ENCODE data around the gene CCT8. TPM values are rescaled to one million over a fixed set of nuclear protein-coding genes. Genes with fewer than 3 reads are reported as not detected.
A peak's percentile ranks its signal among the peaks of the same experiment; 100 is the strongest.

The CCT8 gene
- total and polyA plus RNA-seq, 10 of the 15 experiments (the other 5 are each of a cell fraction or from before 2014, with no cell fraction given) = 321 to 696 (median 471) TPM

DNA sequence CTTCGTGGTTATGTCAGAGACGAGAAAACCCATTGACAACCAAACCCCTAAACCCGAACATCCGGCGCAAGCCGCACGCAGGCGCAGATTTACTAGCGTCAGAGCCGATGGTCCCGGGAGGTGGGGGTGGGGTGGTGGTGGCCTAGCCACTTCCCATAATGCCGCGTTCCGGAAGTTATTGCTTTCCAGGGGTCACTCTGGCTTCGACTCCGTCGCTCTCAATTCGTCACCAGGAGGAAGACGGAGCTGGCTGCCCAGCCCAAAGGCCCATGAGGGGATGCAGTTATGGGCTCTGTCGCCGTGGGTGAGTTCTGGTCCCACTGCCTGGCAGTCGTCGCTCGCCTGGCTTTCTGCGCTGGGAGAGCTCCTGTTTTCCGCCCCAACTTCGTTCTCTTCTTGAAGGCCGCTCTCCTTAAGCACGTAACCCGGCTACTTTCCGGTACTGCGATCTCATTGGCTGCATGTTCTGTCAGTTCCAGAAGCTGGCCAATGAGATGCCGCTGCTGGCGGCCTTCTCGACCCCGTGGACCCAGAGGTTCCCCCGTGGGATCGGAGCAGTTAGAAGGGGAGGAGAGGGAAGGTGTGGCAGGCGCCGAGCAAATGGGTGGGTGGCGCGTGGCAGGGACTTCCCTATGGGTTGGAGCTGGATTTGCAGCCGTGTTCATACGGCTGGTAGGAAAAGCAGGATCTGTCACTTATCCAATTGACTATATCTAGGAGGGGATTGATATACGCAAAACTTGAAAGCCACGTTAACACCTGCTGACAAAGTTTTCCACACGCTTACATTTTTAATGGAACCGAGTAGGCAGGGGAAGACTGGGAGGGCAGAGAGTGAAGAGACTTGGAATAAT, 48.7 kb downstream of the CCT8 start, which contains the start of gene USP16 (continued):
- TF ChIP-seq PRDM15 (CRISPR knock-in tag; IDR thresholded peaks at IDR 0.05) (no peak), NR2C2 (IDR thresholded peaks at IDR 0.05; ENCODE audit: borderline replicate concordance, control insufficient read depth, insufficient read length, low read depth) (peak; percentile 55), TCF12 (IDR thresholded peaks at IDR 0.05; ENCODE audit: low read depth, low read length) (no peak), SP1 (IDR thresholded peaks at IDR 0.05; ENCODE audit: low read depth, low read length) (peak; percentile 95), MEF2A (IDR thresholded peaks at IDR 0.05; ENCODE audit: insufficient read depth, low read depth, low read length) (0 out of 2 replicates have a peak, but pooled peaks have one; percentile 19), NR2C1 (IDR thresholded peaks at IDR 0.05) (peak; percentile 97), TAF1 (IDR thresholded peaks at IDR 0.05; ENCODE audit: borderline replicate concordance, low read depth, low read length) (peak; percentile 67), TBL1XR1 (IDR thresholded peaks at IDR 0.05; ENCODE audit: low read depth, low read length) (peak; percentile 74; the same call in 1 of the 2 replicates), ZBED1 (IDR thresholded peaks at IDR 0.05; ENCODE audit: borderline replicate concordance) (no peak), CHD1 (IDR thresholded peaks at IDR 0.05; ENCODE audit: low read depth, low read length) (no peak), EED (IDR thresholded peaks at IDR 0.05; ENCODE audit: low read depth) (no peak), ATF7 (IDR thresholded peaks at IDR 0.05; ENCODE audit: low read depth) (0 out of 2 replicates have a peak, but pooled peaks have one; percentile 61), CUX1 (IDR thresholded peaks at IDR 0.05; ENCODE audit: insufficient replicate concordance, low read depth, low read length) (peak; percentile 36), NFYB (IDR thresholded peaks at IDR 0.05; ENCODE audit: insufficient read depth, low read depth, low read length) (peak; percentile 98), MTA2 (IDR thresholded peaks at IDR 0.05; ENCODE audit: low read depth) (peak; percentile 84), ZNF384 (IDR thresholded peaks at IDR 0.05; ENCODE audit: borderline replicate concordance, low read depth, low read length) (no peak), MYC (IDR thresholded peaks at IDR 0.05; ENCODE audit: insufficient read depth, insufficient read length, insufficient replicate concordance, low read length, severe bottlenecking) (peak; percentile 41)
- TF ChIP-seq, protein P1, sequence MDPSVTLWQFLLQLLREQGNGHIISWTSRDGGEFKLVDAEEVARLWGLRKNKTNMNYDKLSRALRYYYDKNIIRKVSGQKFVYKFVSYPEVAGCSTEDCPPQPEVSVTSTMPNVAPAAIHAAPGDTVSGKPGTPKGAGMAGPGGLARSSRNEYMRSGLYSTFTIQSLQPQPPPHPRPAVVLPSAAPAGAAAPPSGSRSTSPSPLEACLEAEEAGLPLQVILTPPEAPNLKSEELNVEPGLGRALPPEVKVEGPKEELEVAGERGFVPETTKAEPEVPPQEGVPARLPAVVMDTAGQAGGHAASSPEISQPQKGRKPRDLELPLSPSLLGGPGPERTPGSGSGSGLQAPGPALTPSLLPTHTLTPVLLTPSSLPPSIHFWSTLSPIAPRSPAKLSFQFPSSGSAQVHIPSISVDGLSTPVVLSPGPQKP (IDR thresholded peaks at IDR 0.05; ENCODE audit: low read depth, low read length) = peak; percentile 75
